IPS DF 4.7 (cell line): ENCODE data around the gene GRAMD1A.
"Not testable (repeated sequence)": the region's sequence is repeated elsewhere in the genome, so short reads cannot be mapped to it uniquely, and the experiment has no call there.

Experiments
- DNase-seq: peaks from one replicate; pipeline ENCODE4 v3.0.0-alpha.2; 2013; ENCODE audit warnings: low spot score; ENCODE audit errors: extremely low read depth

GRAMD1A gene

GRCh38 chr19:35034588-35035382 lies 34.7 kb downstream of the GRAMD1A start:
- no peak for DNase-seq

- no peak for DNase-seq
These were observed 37.8 kb downstream of the GRAMD1A start for GRCh38 chr19:35037716-35038622.

- DNase-seq: no peak
These were observed 38.7 kb downstream of the GRAMD1A start for GRCh38 chr19:35038623-35039512.

- DNase-seq: no peak
These were observed 40.0 kb downstream of the GRAMD1A start for GRCh38 chr19:35039881-35040825.

DNA sequence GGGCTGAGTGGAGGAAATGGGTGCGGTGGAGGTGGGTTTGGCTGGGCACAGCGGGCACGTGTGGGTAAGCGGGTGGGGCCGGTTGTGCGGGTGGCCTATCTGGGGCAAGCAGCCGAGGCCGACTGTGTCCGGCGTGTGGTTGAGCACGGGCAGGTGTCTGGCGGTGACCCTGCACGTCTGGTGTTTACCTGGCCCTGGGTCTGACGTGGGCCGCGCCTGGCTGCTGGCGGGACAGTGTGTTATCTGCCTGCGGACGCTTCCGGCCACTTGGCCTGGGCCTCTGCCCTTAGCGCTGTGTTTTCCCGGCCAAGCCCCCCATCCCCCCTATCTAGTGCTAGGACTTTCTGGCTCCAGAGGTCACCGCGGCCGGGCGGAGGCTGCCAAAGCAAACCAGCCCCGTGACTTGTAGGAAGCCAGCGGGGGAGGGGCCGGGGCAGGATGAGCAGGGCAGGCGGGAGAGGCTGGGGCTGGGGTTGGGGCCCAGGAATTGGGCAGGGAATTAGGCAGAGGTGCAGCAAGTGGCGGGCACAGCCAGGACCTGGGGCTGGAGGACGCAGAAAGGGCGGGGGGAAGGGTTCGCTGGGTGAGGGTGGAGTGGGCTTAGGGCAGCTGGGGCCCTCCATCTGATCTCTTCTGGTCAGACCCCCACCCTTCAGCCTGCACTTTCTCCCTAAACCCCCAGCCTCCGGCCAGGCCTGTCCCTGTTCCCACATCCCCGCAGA lies 40.9 kb downstream of the GRAMD1A start:
- no peak for DNase-seq

GRCh38 chr19:35041548-35042055 lies 41.5 kb downstream of the GRAMD1A start, which contains the start of gene HPN:
Gene HPN, plus strand, starts transcription at chr19:35041721. Its CDS starts 786 bp downstream, at chr19:35042507.
- DNase-seq: no peak

- DNase-seq: no peak
These were observed 42.1 kb downstream of the GRAMD1A start for GRCh38 chr19:35042056-35042730.

DNA sequence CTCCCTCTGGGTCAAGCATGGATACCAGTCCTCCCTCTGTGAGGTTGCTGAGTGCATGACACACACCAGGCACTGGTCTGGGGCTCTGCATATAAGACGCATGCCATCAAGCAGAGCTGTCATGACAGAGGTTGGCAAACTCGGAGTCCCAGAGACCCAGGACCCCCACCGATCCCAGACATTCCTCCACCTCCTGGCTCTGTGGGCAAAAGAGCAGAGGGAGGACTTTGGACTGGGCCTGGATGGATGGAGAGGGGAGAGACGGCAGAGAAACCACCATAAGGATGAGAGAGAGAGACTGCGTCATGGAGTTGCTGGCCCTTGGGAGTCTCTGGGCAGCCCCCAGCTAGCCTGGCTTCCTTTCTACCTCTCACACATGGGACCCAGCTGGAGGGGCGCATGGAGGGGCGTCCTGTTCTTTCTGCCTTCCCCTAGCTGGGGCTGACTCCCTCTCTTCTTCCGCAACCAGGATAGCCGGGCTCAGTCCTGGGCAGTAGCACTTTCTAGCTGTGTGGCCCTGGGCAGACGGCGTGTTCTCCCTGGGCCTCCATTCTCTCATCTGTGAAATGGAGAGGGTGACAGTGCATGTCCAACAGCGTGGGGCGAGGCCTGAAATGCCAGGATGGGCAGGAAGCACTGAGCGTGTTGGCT lies 43.0 kb downstream of the GRAMD1A start:
- no peak for DNase-seq

GRCh38 chr19:35043906-35044305 lies 43.8 kb downstream of the GRAMD1A start:
- no peak for DNase-seq

DNA sequence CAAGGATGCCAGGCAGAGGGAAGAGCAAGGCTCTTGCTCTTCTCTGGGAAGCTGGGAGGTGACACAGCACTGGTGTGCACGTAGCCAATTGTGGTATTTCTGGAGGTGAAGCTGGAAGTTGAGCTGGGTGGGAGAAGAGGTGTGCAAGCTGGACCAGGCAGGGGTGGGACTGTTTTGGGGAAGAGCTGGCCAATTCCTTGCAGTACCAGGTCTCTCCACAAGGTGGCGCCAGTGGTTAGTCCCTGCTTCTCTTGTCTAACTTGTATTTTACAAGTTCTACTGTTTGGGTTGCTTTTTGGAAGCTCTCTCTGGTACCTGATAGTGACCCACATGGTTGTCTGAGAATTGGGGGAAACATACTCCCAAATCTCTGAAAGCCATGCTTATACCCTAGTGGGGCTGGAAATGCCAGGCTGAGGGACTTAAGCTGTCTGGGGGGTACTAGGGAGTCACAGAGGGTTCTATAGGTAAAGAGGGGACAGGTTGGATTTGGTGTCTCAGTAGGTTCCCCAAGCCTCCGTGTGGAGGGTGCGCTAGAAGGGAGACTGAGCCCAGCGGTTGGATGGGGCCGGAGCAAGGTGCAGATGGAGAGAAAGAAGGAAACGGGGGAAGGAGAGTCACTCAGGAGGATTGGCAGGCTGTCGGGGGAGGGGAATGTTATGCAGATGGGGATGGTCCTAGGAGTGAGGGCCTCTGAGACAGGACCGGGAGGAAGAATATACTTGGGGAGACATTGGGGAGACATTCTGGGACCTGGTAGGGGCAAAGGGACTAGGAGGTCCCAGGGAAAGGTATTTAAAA lies 44.4 kb downstream of the GRAMD1A start:
- no peak for DNase-seq

- no peak for DNase-seq
These were observed 45.7 kb downstream of the GRAMD1A start for GRCh38 chr19:35045667-35046300.

- DNase-seq: no peak
These were observed 46.3 kb downstream of the GRAMD1A start for GRCh38 chr19:35046461-35046860.

DNA sequence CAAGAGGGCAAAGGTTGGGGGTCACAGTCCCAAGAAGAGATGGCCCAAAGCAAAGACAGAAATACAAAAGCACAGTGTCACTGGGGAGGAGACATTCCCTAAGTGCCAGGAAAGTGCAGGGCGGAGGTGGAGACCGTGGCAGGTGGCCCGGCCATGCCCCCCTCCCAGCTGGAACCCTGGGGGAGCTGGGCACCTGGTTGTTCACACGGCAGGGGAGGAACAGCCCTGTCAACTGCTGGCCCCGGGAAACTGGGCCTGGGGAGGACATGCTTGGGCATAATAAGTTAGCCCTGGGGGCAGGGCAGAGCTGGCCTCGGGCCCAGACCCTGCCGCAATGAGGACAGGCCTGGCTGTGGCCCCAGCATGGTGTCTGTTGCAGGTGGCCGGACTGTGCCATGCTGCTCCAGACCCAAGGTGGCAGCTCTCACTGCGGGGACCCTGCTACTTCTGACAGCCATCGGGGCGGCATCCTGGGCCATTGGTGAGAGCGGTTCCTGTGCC lies 48.8 kb downstream of the GRAMD1A start:
- no peak for DNase-seq

DNA sequence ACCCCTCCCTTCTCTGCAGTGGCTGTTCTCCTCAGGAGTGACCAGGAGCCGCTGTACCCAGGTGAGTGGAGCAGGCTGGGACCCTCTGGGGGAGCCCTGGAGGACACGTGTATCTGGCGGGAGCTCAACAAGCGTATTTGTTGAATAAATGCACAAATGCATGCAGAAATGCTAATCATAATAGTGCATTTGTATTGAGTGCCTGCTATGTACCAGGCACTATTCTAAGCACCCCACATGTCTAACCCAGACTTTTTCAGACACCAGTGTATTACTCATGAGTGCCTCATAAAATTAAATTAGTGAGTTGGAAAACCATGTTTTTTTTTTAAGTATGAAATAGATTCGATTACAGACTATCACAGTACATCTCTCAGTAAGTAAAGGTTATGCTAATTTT lies 49.3 kb downstream of the GRAMD1A start:
- DNase-seq: no peak

DNA sequence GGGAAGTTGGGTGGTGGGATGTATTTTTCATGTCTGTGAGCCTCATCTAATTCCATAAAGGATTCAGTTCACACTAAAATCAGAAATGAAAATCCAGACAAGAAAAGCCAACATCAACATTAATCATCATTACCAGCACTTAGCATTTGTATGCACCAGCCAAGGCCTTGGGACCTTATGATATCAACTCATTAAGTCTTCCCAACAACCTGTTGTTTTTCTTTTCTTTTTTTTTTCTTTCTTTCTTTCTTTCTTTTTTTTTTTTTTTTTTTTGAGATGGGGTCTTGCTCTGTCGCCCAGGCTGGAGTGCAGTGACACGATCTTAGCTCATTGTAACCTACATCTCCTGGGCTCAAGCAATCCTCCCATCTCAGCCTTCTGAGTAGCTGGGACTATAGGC lies 50.5 kb downstream of the GRAMD1A start:
- not testable (repeated sequence) for DNase-seq

- not testable (repeated sequence) for DNase-seq
These were observed 51.1 kb downstream of the GRAMD1A start for GRCh38 chr19:35051268-35051667.

GRCh38 chr19:35051796-35052195 lies 51.7 kb downstream of the GRAMD1A start:
- DNase-seq: no peak
